ENCODE data around the gene NPR1.

DNA sequence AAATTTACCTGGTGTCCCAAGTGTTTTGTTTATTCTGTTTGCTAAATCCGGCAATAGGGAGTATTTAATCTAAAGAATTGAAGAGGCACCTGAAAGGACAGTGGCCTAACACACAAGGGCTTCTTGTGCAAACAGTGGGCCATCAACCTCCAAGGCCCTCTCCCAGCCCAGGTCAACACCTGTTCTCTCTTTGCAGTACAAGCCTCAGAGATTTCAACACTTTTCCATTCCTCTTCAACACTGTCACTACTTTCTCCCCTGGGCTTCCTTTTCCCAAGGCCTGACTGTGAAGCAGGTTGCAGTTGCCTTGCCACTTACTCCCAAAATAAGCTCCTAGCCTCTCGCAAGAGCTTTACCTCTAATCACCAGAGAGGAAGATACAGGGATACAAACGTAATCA lies 23.2 kb upstream of the NPR1 start:
- TF ChIP-seq, protein P1, sequence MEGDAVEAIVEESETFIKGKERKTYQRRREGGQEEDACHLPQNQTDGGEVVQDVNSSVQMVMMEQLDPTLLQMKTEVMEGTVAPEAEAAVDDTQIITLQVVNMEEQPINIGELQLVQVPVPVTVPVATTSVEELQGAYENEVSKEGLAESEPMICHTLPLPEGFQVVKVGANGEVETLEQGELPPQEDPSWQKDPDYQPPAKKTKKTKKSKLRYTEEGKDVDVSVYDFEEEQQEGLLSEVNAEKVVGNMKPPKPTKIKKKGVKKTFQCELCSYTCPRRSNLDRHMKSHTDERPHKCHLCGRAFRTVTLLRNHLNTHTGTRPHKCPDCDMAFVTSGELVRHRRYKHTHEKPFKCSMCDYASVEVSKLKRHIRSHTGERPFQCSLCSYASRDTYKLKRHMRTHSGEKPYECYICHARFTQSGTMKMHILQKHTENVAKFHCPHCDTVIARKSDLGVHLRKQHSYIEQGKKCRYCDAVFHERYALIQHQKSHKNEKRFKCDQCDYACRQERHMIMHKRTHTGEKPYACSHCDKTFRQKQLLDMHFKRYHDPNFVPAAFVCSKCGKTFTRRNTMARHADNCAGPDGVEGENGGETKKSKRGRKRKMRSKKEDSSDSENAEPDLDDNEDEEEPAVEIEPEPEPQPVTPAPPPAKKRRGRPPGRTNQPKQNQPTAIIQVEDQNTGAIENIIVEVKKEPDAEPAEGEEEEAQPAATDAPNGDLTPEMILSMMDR (IDR thresholded peaks at IDR 0.05), result no peak
- no peak for TF ChIP-seq POLR2AphosphoS5 (IDR thresholded peaks at IDR 0.05)
- no peak for TF ChIP-seq POLR2A (IDR thresholded peaks at IDR 0.05)

All from breast epithelium (tissue), 3 donors.